PFSK-1 (cell line): Measurements from ENCODE around the gene RELA.

Experiments used
- FOXP2 ChIP-seq: optimal IDR thresholded peaks from 2 replicates; pipeline ENCODE3; 2011; ENCODE audit warnings: borderline replicate concordance, control low read depth, inconsistent platforms; ENCODE audit not compliant: insufficient read depth; ENCODE audit errors: extremely low read length, extremely low read depth
- POLR2AphosphoS5 ChIP-seq: IDR thresholded peaks from 2 replicates; pipeline ENCODE4 v1.6.1; 2012; ENCODE audit warnings: low read depth, mild to moderate bottlenecking, control low read depth, low read length, moderate library complexity
- REST ChIP-seq, 2 experiments: IDR thresholded peaks; 2 replicates each; pipeline versions ENCODE4 v1.6.1 to v1.8.0; 2011 to 2012; ENCODE audit warnings: low read depth in 2 of 2, low read length in 2 of 2, control low read depth in 1 of 2, inconsistent platforms in 1 of 2, mild to moderate bottlenecking in 1 of 2, moderate library complexity in 1 of 2; ENCODE audit not compliant: insufficient read depth in 1 of 2
- SIN3A ChIP-seq: IDR thresholded peaks from 2 replicates; pipeline ENCODE4 v1.6.1; 2012; ENCODE audit warnings: mild to moderate bottlenecking, low read length, moderate library complexity, borderline replicate concordance; ENCODE audit not compliant: insufficient read depth
- TAF1 ChIP-seq: IDR thresholded peaks from 2 replicates; pipeline ENCODE4 v1.6.1; 2012; ENCODE audit warnings: low read length, control low read depth, borderline replicate concordance; ENCODE audit not compliant: insufficient read depth

Gene RELA

GRCh38 chr11:65672982-65673381, 10.3 kb upstream of the RELA start:
- TF ChIP-seq TAF1 (no peak), REST (IDR thresholded peaks at IDR 0.05; ENCODE audit: insufficient read depth in 1 of 2, low read depth in 2 of 2, low read length in 2 of 2) (no peak), SIN3A (no peak), FOXP2 (no peak), POLR2AphosphoS5 (no peak)

- no peak for TF ChIP-seq FOXP2
- no peak for TF ChIP-seq TAF1
- no peak for TF ChIP-seq SIN3A
- TF ChIP-seq POLR2AphosphoS5, result no peak
- no peak for TF ChIP-seq REST (IDR thresholded peaks at IDR 0.05; ENCODE audit: insufficient read depth in 1 of 2, low read depth in 2 of 2, low read length in 2 of 2)
Measured at GRCh38 chr11:65672180-65672860, 9.6 kb upstream of the RELA start.

GRCh38 chr11:65663639-65664200, 1.0 kb upstream of the RELA start:
- TF ChIP-seq REST (IDR thresholded peaks at IDR 0.05; ENCODE audit: insufficient read depth in 1 of 2, low read depth in 2 of 2, low read length in 2 of 2) (no peak), TAF1 (no peak), FOXP2 (no peak), SIN3A (no peak), POLR2AphosphoS5 (no peak)

- no peak for TF ChIP-seq FOXP2
- TF ChIP-seq SIN3A, result no peak
Measured at GRCh38 chr11:65662247-65662798, 393 bp downstream of the RELA start.

GRCh38 chr11:65661599-65662246, 993 bp downstream of the RELA start:
- TF ChIP-seq POLR2AphosphoS5, result no peak
- no peak for TF ChIP-seq TAF1
- no peak for TF ChIP-seq FOXP2
- TF ChIP-seq REST (IDR thresholded peaks at IDR 0.05; ENCODE audit: insufficient read depth in 1 of 2, low read depth in 2 of 2, low read length in 2 of 2), result no peak
- no peak for TF ChIP-seq SIN3A
